Astrocyte of the spinal cord (primary cell): ENCODE data around the gene SNTG2.

Source experiments
- DNase-seq: peaks from one replicate; pipeline ENCODE4 v3.0.0; 2011; ENCODE audit warnings: low read depth, low spot score
- H3K4me3 ChIP-seq: 2 replicates; pipeline ENCODE4 v1.5.1; 2011; ENCODE audit warnings: low read depth, mild to moderate bottlenecking, low read length, moderate library complexity
- in situ Hi-C: cut with HindIII; loops from 2 replicates; pipeline ENCODE4 v1.10.0; 2017; ENCODE audit warnings: low sequenced_read_pairs
- TF ChIP-seq, protein P1 (sequence below): IDR thresholded peaks from 2 replicates; pipeline ENCODE4 v1.5.1; 2012; ENCODE audit warnings: low read depth, mild to moderate bottlenecking, low read length, inconsistent platforms

The SNTG2 gene

GRCh38 chr2:1032030-1032429, 81.4 kb downstream of the SNTG2 start:
- no peak overlapping the region for H3K4me3 ChIP-seq
- in situ Hi-C loops = no loop called here
- TF ChIP-seq, protein P1, sequence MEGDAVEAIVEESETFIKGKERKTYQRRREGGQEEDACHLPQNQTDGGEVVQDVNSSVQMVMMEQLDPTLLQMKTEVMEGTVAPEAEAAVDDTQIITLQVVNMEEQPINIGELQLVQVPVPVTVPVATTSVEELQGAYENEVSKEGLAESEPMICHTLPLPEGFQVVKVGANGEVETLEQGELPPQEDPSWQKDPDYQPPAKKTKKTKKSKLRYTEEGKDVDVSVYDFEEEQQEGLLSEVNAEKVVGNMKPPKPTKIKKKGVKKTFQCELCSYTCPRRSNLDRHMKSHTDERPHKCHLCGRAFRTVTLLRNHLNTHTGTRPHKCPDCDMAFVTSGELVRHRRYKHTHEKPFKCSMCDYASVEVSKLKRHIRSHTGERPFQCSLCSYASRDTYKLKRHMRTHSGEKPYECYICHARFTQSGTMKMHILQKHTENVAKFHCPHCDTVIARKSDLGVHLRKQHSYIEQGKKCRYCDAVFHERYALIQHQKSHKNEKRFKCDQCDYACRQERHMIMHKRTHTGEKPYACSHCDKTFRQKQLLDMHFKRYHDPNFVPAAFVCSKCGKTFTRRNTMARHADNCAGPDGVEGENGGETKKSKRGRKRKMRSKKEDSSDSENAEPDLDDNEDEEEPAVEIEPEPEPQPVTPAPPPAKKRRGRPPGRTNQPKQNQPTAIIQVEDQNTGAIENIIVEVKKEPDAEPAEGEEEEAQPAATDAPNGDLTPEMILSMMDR = no peak
- DNase-seq = no peak

DNA sequence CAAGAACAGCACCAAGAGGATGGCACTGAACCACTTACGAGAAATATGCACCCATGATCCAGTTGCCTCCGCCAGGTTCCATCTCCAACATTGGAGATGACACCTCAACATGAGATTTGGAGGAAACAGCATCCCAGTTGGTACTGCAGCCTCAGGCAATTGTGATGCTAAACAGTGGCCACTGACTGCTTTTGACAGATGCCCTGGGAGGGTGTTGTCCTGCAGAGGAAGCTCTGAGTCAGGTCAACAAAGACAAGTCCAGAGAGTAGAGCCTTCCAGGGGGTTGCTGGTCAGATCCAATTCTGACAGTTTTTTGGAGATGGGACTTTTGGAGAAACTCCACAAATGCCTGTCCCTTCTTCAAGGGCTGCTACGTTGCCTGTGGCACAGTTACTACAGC, 82.4 kb downstream of the SNTG2 start:
- no peak overlapping the region for H3K4me3 ChIP-seq
- DNase-seq = no peak
- in situ Hi-C loops = no loop called here
- TF ChIP-seq, protein P1 = no peak

DNA sequence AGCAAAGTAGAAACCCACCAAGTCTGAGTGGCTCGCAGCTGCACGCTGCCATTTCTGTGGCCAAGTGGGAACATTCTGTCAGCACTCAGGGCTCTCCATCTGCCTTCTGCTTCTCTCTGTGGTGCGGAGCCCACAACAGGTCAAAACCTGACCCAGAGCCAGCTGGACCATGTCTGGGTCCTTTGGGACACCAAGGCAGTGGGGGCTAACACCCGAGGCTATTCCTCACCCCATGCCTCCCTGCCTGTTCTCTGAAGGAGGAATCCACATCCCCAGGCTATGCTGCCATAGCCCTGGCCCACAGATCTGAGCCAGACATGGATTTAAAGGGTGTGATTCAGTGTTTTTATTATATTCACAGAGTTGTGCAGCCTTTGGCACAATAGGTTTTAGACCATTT, 86.4 kb downstream of the SNTG2 start:
- H3K4me3 ChIP-seq = no peak overlapping the region
- no peak for DNase-seq
- TF ChIP-seq, protein P1 = no peak
- in situ Hi-C loops = no loop called here

DNA sequence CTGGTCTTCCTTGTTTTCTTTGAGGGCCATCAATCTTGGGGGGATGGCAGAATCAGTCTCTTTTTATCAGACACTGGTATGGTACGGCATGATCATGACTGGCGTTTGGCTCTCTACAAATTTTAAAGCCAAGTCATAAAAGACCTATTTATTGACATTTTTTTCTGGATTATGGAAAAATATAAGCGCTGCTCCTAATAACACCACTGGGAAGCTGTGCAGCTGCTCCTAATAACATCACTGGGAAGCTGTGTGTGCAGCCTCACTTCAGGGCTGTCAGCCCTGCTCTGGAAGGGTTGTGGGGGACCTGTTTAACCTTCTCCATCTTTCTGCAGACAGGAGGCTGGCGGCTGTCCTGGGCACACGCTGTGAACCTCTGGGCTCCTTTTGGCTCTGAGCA, 88.9 kb downstream of the SNTG2 start:
- TF ChIP-seq, protein P1 = no peak
- DNase-seq = no peak
- in situ Hi-C loops = no loop called here
- H3K4me3 ChIP-seq = no peak overlapping the region

- in situ Hi-C loops = no loop called here
- TF ChIP-seq, protein P1 = no peak
- no peak for DNase-seq
- H3K4me3 ChIP-seq = no peak overlapping the region
These were observed 90.6 kb downstream of the SNTG2 start for GRCh38 chr2:1041012-1041805.

- TF ChIP-seq, protein P1 = no peak
- DNase-seq = no peak
- no peak overlapping the region for H3K4me3 ChIP-seq
- in situ Hi-C loops = no loop called here
These were observed 94.5 kb downstream of the SNTG2 start for GRCh38 chr2:1045109-1045508.
